ENCODE data around the gene CHIC2. TPM values are rescaled to one million over a fixed set of nuclear protein-coding genes. Genes with fewer than 3 reads are reported as not detected.
"Not testable (repeated sequence)": the region's sequence is repeated elsewhere in the genome, so short reads cannot be mapped to it uniquely, and the experiment has no call there.

Gene CHIC2
- total RNA-seq, 1 donor from 2014 or later = 43.7 TPM

DNA sequence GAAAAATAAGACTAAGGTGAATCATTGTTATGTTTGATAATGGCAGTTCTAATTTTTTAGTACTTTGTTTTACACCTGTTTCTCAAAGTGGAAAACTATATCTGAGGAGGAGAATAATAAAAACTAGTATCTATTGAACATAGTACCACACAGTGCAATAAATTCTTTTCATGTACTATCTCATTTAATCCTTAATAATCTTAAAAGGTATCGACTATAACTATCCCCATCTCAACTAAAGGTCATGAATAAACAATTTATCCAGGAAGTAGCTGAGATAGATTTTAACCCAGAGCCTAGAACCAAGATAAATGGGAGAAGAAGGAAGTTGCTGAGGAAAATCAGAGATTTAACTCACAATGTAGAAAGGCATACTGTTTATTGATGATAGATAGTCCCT lies 2.5 kb downstream of the CHIC2 start:
- no peak for DNase-seq (ENCODE audit: low read depth)

DNA sequence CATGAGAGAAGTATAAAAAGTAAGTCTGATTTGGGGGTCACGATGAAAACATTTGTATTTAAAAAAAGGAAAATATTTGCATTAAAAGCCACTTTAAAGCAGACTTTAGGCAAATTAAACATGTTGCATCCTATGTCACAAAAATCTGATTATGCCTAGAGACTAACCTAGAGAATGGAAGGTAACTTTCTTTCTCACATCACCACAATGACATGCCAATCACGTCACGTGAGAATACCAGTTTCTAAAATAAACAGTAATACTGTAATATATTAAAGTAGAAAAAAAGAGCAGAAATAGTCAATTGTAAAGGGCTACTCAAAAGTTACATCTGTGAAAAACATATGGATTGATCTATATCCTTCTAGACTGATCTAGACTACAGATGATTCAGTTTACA lies 3.3 kb downstream of the CHIC2 start:
- no peak for DNase-seq (ENCODE audit: low read depth)

DNA sequence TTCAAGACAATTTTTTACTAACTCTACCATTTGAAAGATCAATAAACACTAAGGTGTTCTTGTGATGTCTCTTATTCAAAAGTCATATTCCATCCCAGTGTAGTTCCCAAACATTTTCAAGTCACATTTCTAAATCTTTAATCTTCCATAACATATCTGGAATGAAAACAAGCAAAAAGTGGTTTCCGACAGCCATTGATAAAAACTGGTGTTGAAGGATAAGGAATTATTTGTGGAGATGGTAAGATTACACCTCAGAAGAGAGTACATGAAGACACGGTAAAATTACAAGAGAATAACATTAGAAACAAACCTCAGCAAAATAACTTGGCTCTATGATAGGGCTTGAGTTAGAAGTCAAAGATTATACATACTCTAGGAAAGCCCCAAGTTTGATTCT lies 4.3 kb downstream of the CHIC2 start:
- DNase-seq (ENCODE audit: low read depth) = no peak

DNA sequence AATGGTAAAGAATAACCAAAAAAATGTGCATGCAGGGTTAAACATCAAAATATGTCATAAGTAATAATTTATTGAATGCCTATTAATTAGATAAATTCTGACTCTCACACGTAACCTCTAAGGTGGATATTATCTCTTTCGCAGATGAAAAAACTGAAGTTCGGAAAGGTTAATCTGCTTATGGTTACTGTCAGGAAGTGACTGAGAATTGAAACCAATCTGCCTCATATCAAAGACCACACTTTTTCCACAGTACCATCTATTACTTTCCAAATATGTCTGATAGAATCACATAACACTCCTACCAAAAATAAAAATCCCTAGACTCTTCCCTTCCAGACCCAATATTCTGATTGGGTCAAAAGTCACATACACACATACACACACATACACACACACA lies 6.2 kb downstream of the CHIC2 start:
- DNase-seq (ENCODE audit: low read depth) = no peak

DNA sequence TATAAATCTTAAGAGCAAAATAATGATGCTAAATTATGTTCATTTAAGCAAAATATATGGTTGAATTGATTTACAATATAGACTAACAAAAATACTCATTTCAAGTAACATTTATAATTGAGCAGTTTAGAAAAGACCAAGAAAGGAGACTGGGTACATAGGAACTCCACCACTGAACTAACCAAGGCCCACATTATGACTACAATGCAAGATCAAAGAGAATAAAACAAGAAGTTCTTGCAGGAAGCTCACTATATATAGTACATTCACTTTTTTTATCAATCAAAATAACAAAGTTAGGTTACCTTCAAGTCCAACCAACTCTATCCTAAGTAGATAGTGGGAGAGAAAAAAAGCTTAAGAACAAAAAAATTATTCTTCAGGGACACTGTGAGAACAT lies 8.0 kb downstream of the CHIC2 start:
- DNase-seq (ENCODE audit: low read depth) = no peak

DNA sequence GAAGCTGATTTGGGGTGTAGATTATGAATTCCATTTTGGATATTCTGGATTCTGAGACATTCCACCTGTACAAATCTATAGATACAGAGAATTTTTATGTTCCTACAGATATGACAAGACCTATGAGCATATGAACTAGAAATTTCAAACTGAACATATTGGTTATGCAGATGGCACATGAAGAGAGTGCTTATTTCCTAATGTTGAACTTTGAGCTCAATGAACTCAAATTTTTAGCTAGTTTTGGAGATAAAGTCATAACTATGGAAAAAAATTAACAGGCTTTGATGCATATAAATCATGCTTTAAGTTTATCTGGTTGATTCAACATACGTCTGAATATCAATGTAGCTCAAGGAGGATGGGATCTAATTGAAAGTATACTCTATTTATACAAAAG lies 8.9 kb downstream of the CHIC2 start:
- no peak for DNase-seq (ENCODE audit: low read depth)

DNA sequence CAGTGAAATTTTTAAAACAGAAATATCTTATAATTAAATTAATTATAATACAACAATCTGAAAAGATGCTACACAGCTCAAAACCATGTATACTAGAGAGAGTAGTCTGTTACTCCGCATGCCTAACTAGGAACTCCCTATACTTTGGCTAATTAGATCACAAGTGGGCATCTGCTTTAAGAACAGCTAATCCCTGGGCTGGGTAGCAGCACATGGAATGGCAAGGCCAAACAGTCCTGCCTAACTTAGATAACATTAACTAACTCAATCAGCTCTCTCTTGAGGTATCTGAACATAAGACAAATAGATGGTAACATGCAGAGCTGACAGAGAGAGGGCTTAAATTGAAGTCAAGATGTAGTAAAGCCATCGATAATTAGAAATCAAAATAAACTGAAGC lies 9.9 kb downstream of the CHIC2 start:
- DNase-seq (ENCODE audit: low read depth) = no peak

DNA sequence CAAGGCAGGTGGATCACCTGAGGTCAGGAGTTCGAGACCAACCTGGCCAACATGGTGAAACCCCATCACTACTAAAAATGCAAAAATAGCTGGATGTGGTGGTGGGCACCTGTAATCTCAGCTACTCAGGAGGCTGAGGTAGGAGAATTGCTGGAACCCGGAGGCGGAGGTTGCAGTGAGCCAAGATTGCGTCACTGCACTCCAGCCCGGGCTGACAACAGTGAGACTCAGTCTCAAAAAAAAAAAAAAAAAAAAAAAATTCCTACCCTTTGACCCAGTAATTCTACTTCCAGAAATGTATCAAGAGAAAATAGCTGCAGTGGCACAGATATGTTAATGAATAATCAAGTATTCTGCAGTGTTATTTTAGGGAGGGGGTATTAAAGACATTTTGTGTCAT lies 11.1 kb downstream of the CHIC2 start:
- not testable (repeated sequence) for DNase-seq (ENCODE audit: low read depth)

DNA sequence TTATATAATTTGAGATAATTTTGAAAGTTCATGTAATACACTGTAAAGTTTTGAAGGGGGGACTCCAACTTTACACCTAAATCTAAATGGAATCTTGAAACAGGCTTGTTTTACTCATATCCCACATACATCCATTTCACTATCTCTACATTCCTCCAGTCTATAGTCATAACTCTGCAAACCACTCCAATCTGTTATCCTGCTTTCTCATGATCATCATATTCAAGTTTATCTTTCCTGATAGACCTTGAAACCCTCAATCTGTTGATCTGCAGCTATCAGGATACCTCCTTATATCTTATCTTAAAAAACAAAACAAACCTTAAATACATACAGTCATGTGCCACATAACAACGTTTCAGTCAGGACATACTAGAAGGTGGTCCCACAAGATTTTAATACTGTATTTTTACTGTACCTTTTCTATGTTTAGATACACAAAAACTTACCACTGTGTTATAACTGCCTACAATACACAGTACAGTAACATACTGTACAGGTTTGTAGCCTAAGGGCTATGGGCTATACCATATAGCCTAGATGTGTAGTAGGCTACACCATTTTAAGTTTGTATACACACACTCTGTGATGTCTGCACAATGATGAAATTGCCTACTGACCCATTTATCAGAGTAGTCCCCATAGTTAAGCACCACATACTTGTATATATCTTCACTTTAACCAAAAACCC lies 14.0 kb downstream of the CHIC2 start:
- DNase-seq (ENCODE audit: low read depth) = no peak

DNA sequence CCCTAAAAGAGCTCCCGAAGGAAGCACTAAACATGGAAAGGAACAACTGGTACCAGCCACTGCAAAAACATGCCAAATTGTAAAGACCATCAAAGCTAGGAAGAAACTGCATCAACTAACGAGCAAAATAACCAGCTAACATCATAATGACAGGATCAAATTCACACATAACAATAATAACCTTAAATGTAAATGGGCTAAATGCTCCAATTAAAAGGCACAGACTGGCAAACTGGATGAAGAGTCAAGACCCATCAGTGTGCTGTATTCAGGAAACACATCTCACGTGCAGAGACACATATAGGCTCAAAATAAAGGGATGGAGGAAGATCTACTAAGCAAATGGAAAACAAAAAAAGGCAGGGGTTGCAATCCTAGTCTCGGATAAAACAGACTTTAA lies 20.8 kb downstream of the CHIC2 start:
- DNase-seq (ENCODE audit: low read depth) = not testable (repeated sequence)

DNA sequence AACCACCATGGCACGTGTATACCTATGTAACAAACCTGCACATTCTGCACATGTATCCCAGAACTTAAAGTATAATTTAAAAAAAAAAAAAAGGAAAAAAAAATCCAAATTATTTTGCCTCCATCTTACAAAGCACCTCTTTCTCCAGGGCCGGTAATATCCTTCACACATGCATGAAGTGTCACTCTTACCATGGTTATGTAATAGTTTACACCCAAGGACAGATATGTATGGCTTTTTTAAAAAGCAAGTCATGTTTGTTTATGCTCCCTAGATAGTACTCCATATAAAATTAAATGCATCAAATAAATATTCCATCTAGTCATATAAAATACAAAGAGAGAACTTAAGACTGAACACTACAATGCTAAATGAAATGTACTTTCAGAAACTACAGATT lies 22.5 kb downstream of the CHIC2 start:
- DNase-seq (ENCODE audit: low read depth) = no peak

DNA sequence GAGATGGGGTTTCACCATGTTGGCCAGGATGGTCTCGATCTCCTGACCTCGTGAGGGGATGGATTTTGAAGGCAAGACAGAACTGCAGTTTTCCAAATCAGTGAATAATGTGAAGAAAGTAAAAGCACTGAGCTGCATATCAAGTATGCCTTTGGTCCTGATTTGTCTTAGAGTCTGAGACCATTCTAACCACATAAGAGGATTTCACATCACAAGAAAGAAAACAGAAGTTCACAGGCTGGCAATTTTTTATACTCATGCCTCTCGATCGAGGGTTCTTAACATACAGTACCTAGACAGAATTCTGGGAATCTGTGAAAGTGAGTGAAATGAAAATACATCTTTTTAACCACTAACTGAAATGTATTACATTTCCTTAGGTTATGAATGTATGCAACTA lies 23.3 kb downstream of the CHIC2 start:
- no peak for DNase-seq (ENCODE audit: low read depth)

DNA sequence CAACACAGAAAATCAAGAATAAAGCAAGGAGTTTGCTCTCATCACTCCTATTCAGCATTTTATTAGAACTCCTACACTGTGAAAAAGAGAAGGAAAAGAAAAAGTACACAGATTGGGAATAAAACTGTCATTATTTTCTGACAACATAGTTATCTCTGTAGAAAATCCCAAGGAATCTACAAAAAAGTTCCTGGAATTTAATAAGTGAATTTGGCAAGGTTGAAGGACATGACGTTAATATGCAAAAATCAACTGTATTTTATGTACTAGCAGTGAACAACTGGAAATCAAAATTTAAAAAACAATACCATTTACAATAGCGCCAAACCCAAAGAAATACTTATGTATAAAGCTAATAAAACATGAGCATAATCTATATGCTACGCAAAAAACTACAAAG lies 26.3 kb downstream of the CHIC2 start:
- DNase-seq (ENCODE audit: low read depth) = no peak

DNA sequence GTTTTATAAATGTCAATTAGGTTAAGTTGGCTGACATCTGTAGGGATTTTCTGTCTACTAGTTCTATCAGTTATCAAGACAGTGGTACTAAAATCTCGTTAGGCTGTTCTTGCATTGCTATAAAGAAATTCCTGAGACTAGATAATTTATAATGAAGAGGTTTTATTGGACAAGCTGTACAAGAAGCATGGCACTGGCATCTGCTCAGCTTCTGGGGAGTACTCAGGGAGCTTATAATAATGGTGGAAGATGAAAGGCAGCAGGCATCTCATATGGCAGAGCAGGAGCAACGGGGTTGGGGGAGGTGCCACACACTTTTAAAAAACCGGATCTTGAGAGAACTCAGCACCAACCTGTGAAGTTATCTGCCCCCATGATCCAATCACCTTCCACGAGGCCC lies 28.2 kb downstream of the CHIC2 start:
- no peak for DNase-seq (ENCODE audit: low read depth)

DNA sequence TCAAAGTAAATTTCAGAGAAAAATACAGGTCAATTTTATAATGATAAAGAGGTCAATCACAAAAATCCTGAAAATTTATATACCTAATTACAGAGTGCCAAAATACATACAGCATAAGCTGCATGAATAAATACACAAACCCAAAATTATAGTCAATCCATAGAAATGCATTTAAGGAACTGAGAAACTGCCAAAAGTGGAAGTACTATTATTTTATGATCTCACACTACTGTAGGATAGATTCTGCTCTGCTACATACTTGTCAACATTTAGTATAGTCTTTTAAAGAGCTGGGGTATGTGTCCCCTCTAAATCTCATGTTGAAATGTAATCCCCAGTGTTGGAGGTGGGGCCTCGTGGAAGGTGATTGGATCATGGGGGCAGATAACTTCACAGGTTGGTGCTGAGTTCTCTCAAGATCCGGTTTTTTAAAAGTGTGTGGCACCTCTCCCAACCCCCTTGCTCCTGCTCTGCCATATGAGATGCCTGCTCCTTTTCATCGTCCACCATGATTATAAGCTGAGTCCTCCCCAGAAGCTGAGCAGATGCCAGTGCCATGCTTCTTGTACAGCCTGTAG lies 31.8 kb downstream of the CHIC2 start:
- DNase-seq (ENCODE audit: low read depth) = no peak

DNA sequence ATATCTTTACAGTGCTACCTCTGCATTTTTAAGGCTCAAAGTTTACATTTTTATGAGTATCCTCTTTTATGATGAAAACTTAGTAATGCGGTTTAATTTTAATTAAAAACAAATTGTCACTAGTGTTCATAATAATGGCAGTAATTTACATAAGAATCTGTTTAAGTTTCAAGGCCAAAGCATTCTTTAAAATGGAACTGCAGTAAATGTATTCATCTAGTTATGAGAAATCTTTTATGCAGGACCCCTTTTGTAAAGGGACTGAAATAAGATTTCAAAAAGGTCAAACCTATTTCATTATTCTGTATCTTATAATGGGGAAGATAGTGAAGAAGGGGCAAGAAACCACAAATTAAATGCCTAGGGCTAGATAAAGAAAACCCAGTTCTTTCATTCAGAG lies 37.1 kb downstream of the CHIC2 start:
- DNase-seq (ENCODE audit: low read depth) = no peak

DNA sequence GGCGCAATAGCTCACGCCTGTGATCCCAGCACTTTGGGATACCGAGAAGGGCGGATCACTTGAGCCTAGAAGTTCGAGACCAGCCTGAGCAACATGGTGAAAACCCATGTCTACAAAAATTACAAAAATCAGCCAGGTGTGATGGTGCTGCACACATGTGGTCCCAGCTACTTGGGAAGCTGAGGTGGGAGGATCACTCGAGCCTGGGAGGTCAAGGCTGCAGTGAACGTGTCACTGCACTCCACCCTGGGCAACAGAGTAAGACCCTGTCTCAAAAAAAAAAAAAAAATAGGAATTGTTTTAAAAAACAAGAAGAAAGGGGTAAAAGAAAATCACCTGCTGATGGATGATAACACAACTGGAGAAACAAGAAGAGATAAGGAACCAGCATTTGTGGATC lies 38.8 kb downstream of the CHIC2 start:
- DNase-seq (ENCODE audit: low read depth) = no peak

DNA sequence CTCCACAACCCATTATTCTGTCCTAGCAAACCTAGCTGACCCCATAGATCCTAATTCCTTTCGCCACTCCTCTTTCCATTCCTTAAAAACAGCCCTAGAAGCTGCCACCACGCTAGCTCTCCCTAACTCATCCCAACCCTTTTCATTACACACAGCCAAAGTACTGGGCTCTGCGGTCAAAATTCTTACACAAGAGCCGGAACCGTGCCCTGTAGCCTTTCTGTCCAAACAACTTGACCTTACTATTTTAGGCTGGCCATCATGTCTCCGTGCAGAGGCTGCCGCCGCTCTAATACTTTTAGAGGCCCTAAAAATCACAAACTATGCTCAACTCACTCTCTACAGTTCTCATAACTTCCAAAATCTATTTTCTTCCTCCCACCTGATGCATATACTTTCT lies 41.4 kb downstream of the CHIC2 start:
- not testable (repeated sequence) for DNase-seq (ENCODE audit: low read depth)

DNA sequence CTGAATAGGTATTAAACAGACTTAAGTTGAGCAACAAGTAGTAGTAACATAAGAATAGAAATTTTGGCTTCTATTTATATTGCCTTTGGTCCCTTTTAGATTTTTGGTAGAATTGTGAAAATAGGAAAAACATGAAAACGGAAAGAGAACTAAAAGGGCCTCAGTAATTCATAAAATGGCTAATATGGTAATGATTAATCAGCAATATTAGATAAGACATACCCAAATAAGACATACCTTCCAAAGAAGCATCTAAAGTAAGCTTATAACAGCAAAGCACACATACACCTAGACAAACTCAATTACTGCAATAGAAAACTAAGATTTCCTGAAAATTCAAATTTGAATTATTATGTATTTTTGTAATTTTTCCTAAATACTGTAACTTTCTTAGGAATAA lies 46.4 kb downstream of the CHIC2 start:
- no peak for DNase-seq (ENCODE audit: low read depth)

DNA sequence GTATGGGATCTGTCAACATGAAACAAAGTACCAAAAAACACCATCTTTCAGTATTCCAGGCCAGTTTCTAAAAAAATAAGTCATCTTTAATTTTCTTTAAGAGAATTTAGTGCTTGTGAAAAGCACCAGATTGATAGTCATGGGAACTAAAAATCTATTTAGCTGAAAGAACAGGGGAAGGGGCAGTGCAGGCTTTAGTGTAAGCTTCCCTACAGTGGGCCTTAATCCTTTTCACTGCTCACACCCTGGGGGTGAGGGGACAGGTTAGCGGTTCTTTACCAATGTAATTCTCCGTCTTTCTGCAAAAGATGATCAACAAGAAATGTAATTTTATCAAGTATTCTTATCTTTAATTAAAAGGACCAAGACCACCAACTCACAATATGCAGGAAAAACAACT lies 47.1 kb downstream of the CHIC2 start:
- DNase-seq (ENCODE audit: low read depth) = no peak

DNA sequence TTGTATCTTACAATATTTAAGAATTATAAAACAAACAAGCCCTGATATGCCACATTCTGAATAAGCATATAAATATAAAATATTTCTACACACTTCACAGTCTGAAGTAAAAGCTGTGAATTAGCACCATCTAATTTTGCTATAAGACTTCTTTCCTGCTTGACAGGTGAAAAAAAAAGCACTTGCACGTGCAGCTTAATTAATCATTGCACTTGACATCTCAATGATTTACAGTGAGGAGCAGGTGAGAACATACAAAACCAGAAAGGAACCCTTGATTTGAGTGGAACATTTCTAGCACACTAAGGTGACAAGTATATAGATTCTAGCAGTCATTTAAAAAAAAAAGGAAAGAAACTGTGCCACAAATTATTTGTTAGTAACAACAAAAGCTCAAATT lies 47.9 kb downstream of the CHIC2 start:
- DNase-seq (ENCODE audit: low read depth) = peak; percentile 12

DNA sequence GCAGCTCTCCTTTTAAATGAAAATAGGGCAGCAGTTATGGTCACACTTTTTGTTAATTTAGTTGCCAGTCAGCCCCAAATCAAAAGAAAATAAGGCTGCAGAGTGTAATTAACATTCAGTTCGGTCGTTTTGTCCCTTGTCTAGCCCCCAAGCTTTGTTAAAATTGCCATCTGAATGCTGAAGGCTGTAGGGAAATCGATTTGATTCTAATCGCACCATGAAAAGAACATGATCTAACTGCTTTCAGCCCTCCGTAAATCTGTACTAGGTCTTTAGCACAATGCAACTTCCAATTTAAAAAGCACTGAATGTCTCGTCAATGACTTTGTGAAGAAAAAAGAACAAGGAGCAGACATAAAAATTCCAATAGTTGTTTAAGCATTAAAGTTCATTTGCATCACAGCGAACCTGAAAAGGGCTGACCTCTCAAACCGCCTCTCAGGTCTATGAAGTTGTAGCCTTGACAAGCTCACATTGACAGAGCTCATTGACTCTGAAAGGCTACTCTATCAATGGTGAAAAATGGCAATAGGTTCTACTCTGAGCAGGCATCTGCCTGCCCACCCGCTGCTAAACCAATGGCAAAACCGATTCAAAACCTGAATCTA lies 48.9 kb downstream of the CHIC2 start:
- no peak for DNase-seq (ENCODE audit: low read depth)

DNA sequence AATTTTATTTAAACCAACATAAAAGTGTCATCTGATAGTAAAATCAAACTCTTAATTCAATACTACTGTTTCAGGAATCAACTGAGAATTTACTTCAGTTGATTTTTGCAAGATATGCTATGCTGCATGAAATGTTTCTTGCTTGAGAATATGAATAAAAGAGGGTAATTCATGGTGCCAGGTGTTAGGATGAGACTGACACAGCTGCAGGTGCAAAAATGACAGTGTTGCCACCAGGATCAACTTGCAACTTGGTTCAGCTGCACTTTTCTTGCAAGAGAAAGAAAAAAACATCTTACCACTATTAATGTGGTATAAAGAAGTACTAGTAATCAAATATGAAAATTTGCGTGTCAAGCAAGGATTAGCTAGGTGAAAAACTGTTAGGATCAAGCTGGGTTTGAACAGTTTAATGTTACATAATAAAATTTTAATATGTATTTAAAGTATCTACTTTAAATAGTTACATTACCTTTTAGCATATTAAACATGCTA lies 49.7 kb downstream of the CHIC2 start:
- DNase-seq (ENCODE audit: low read depth) = no peak

Measured in myocyte (in vitro differentiated cells).